CD14-positive monocyte (primary cell): Measurements from ENCODE around the gene PRSS16. TPM values are rescaled to one million over a fixed set of nuclear protein-coding genes. Genes with fewer than 3 reads are reported as not detected.
A peak's percentile ranks its signal among the peaks of the same experiment; 100 is the strongest.

Experiments used
- DNase-seq, 3 donors: peaks; one replicate each; pipeline ENCODE4 v3.0.0-alpha.2; 2011 to 2022
- H2AFZ ChIP-seq: 2 replicates; pipeline ENCODE4 v1.6.0; 2012; ENCODE audit warnings: mild to moderate bottlenecking, low read depth, low read length, inconsistent platforms; ENCODE audit not compliant: insufficient read depth, poor library complexity, severe bottlenecking
- H3K27ac ChIP-seq, 2 donors: 1 replicate in 1 of 2; 2 replicates in 1 of 2; pipeline ENCODE4 v1.5.1; 2012 to 2013; ENCODE audit warnings: low read length in 2 of 2, control low read depth in 1 of 2, inconsistent platforms in 1 of 2, low read depth in 1 of 2, mild to moderate bottlenecking in 1 of 2
- H3K27me3 ChIP-seq, 2 donors: one replicate each; pipeline versions ENCODE4 v1.6.0 to v1.6.1; 2011 to 2013; ENCODE audit warnings: low read length in 2 of 2; ENCODE audit not compliant: control insufficient read depth in 2 of 2, insufficient read depth in 2 of 2
- H3K36me3 ChIP-seq, 2 donors: replicated peaks in 1 of 2; 1 replicate in 1 of 2; 2 replicates in 1 of 2; pipeline versions ENCODE4 v1.5.1 to v1.6.1; 2012 to 2013; ENCODE audit warnings: low read length in 2 of 2, control low read depth in 1 of 2, inconsistent platforms in 1 of 2, mild to moderate bottlenecking in 1 of 2; ENCODE audit not compliant: insufficient read depth in 2 of 2, control insufficient read depth in 1 of 2
- H3K4me1 ChIP-seq, 2 donors: 1 replicate in 1 of 2; 2 replicates in 1 of 2; pipeline versions ENCODE4 v1.5.1 to v1.6.1; 2012 to 2013; ENCODE audit warnings: low read length in 2 of 2, control low read depth in 1 of 2, inconsistent platforms in 1 of 2, mild to moderate bottlenecking in 1 of 2, moderate library complexity in 1 of 2; ENCODE audit not compliant: insufficient read depth in 2 of 2, control insufficient read depth in 1 of 2
- H3K4me2 ChIP-seq: replicated peaks from 2 replicates; pipeline ENCODE3; 2012; ENCODE audit warnings: low read length, moderate library complexity, mild to moderate bottlenecking; ENCODE audit not compliant: poor library complexity, severe bottlenecking; ENCODE audit errors: extremely low read depth
- H3K4me3 ChIP-seq, 3 experiments: fragments of 200-600 bp in 1 of 3; sonication (generic) in 1 of 3; replicated peaks in 1 of 3; 1 replicate in 2 of 3; 2 replicates in 1 of 3; pipeline ENCODE4 v1.5.1; 2011 to 2013; ENCODE audit warnings: low read length in 3 of 3, mild to moderate bottlenecking in 3 of 3, control low read depth in 2 of 3, low read depth in 2 of 3, inconsistent platforms in 1 of 3, moderate library complexity in 1 of 3
- H3K79me2 ChIP-seq: 2 replicates; pipeline ENCODE4 v1.6.0; 2012; ENCODE audit warnings: mild to moderate bottlenecking, control low read depth, inconsistent platforms, low read length, moderate library complexity; ENCODE audit not compliant: insufficient read depth
- H3K9ac ChIP-seq: 2 replicates; pipeline ENCODE4 v1.6.0; 2017; ENCODE audit warnings: low read length, mild to moderate bottlenecking; ENCODE audit not compliant: insufficient read depth, poor library complexity, severe bottlenecking
- H3K9me3 ChIP-seq, 2 donors: replicated peaks in 1 of 2; 1 replicate in 1 of 2; 2 replicates in 1 of 2; pipeline versions ENCODE4 v1.5.1 to v1.6.1; 2012 to 2013; ENCODE audit warnings: low read length in 2 of 2, control low read depth in 1 of 2; ENCODE audit not compliant: control insufficient read depth in 1 of 2, insufficient read depth in 1 of 2
- H4K20me1 ChIP-seq: 2 replicates; pipeline ENCODE4 v1.6.0; 2012; ENCODE audit warnings: mild to moderate bottlenecking, low read length, control low read depth, moderate library complexity; ENCODE audit not compliant: insufficient read depth
- H3K27ac Mint-ChIP-seq, 7 donors: one replicate each; pipeline ENCODE4 v1.8.0; 2020; ENCODE audit warnings: mild to moderate bottlenecking in 7 of 7, mixed read lengths in 7 of 7, moderate library complexity in 6 of 7, inconsistent platforms in 2 of 7
- H3K27me3 Mint-ChIP-seq, 3 donors: one replicate each; pipeline ENCODE4 v1.8.0; 2021 to 2022; ENCODE audit warnings: low read depth in 3 of 3, mild to moderate bottlenecking in 3 of 3, mixed read lengths in 3 of 3, moderate library complexity in 3 of 3, inconsistent platforms in 1 of 3
- H3K36me3 Mint-ChIP-seq, 2 donors: one replicate each; pipeline ENCODE4 v1.8.0; 2020; ENCODE audit warnings: mixed read lengths in 2 of 2, inconsistent platforms in 1 of 2, mild to moderate bottlenecking in 1 of 2
- H3K4me1 Mint-ChIP-seq: one replicate; pipeline ENCODE4 v1.8.0; 2020; ENCODE audit warnings: mild to moderate bottlenecking, mixed read lengths
- H3K4me3 Mint-ChIP-seq, 2 donors: one replicate each; pipeline ENCODE4 v1.8.0; 2020; ENCODE audit warnings: mild to moderate bottlenecking in 2 of 2, mixed read lengths in 2 of 2, moderate library complexity in 1 of 2
- H3K9me3 Mint-ChIP-seq, 7 donors: one replicate each; pipeline ENCODE4 v1.8.0; 2020 to 2022; ENCODE audit warnings: mixed read lengths in 7 of 7, mild to moderate bottlenecking in 6 of 7, moderate library complexity in 6 of 7, inconsistent platforms in 2 of 7
- CTCF ChIP-seq: fragments of 200-600 bp; IDR thresholded peaks from one replicate; pipeline ENCODE4 v1.8.0; 2022; ENCODE audit warnings: antibody characterized with exemption, mild to moderate bottlenecking
- WGBS: methylation state at CpG from one replicate; pipeline ENCODE4 v1.1.5; 2013; ENCODE audit warnings: missing lambda C conversion rate; ENCODE audit not compliant: insufficient coverage; 5-methylcytosine and 5-hydroxymethylcytosine counted together
- intact Hi-C, 2 donors: fragments of 100-400 bp; cut with micrococcal nuclease; formaldehyde crosslinking; loops; one replicate each; pipeline versions ENCODE4 v1.15.0 to v1.15.1; 2023
- polyA plus RNA-seq, 3 donors: library from polyadenylated mRNA; depleted of rRNA in 1 of 3; unstranded in 2 of 3; stranded (reverse) in 1 of 3; fragments of 300-500 nt in 2 of 3; fragments of >200 nt in 1 of 3; fragmentation: Illumina TruSeq in 2 of 3; gene quantifications; 1 replicate in 2 of 3; 2 replicates in 1 of 3; pipeline ENCODE4 v1.2.3, GENCODE V29; 2012 to 2021

PRSS16 gene
- polyA plus RNA-seq, 3 donors = not detected

- H3K4me1 ChIP-seq = no peaks in the 10 kb centered on the region
- no peak overlapping the region for H3K27ac ChIP-seq
- H3K27me3 ChIP-seq = peaks cover 92 to 97% of the 10 kb centered on the region in 2 donors
- no peaks in the 10 kb centered on the region for H4K20me1 ChIP-seq
- Mint-ChIP-seq H3K36me3 (peaks cover 0 to 19% of the 10 kb centered on the region in 2 donors), H3K27ac (no peak overlapping the region), H3K4me1 (no peaks in the 10 kb centered on the region), H3K27me3 (peaks cover 79 to 98% (median 94%) of the 10 kb centered on the region in 3 donors), H3K9me3 (peaks cover 31 to 80% (median 72%) of the 10 kb centered on the region in 7 donors), H3K4me3 (peak overlapping the region in 1 of 2 donors; percentile 82)
- H3K79me2 ChIP-seq = no peaks in the 10 kb centered on the region
- peaks cover 31 to 86% of the 10 kb centered on the region in 2 donors for H3K9me3 ChIP-seq
- no peak for DNase-seq
- intact Hi-C loops = no loop called here
- H3K4me2 ChIP-seq = no peak overlapping the region
- no peaks in the 10 kb centered on the region for H3K36me3 ChIP-seq
- WGBS = 88% methylated on average over 2 of the region's 2 CpGs
- no peak for TF ChIP-seq CTCF
- no peak overlapping the region for H3K4me3 ChIP-seq
- no peak overlapping the region for H3K9ac ChIP-seq
- no peak overlapping the region for H2AFZ ChIP-seq
Measured at GRCh38 chr6:27286141-27286540, 38.6 kb downstream of the PRSS16 start.

GRCh38 chr6:27287751-27288135 lies 40.2 kb downstream of the PRSS16 start:
- no peak overlapping the region for H3K4me2 ChIP-seq
- intact Hi-C loops = no loop called here
- Mint-ChIP-seq H3K4me3 (peak overlapping the region in 1 of 2 donors; percentile 82), H3K4me1 (no peaks in the 10 kb centered on the region), H3K27me3 (peaks cover 85 to 95% (median 94%) of the 10 kb centered on the region in 3 donors), H3K36me3 (peaks cover 2 to 23% of the 10 kb centered on the region in 2 donors), H3K27ac (no peak overlapping the region), H3K9me3 (peaks cover 36 to 87% (median 79%) of the 10 kb centered on the region in 7 donors)
- H3K4me1 ChIP-seq = no peaks in the 10 kb centered on the region
- no peaks in the 10 kb centered on the region for H4K20me1 ChIP-seq
- H3K9ac ChIP-seq = no peak overlapping the region
- no peaks in the 10 kb centered on the region for H3K36me3 ChIP-seq
- DNase-seq = no peak
- H3K79me2 ChIP-seq = no peaks in the 10 kb centered on the region
- no peak overlapping the region for H2AFZ ChIP-seq
- H3K9me3 ChIP-seq = peaks cover 40 to 86% of the 10 kb centered on the region in 2 donors
- no peak overlapping the region for H3K4me3 ChIP-seq
- WGBS = 0% methylated on average over 1 of the region's 8 CpGs
- H3K27me3 ChIP-seq = peaks cover 90 to 99% of the 10 kb centered on the region in 2 donors
- H3K27ac ChIP-seq = no peak overlapping the region
- TF ChIP-seq CTCF = no peak
